Measurements from ENCODE around the gene METTL1. TPM values are rescaled to one million over a fixed set of nuclear protein-coding genes. Genes with fewer than 3 reads are reported as not detected.
A peak's percentile ranks its signal among the peaks of the same experiment; 100 is the strongest.

Gene METTL1
- total and polyA plus RNA-seq, 2 experiments from 2014 or later = 18.9 to 39.5 TPM

DNA sequence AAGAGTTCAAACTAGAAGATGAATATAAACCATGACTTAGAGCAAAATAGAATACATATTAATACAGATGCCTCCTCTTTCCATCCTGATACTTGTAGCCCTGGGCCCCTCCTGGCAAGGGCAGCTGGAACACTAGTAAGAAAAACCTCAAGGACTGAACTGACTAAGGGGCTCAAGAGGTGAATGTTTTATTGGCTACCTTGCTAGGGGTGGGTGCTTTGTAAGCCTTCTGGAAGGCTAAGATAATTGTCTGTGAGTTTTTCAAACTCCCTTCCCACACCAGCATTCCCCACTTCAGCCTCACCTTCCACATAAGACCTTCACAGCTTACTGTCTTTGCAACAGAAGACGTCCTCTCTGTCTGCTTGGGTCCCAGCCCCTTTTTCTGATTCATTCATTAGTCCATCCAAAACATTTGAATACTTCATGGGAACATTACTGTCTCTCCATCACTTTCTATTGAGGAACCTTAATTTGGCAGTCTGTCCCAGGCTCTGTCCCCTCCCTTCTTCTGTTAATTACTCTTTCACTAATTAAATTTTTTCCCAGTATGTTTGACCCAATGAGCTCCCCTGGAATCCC lies 18.1 kb downstream of the METTL1 start:
- DNase-seq (ENCODE audit: low spot score) = no peak
- H3K27ac Mint-ChIP-seq = no peak overlapping the region
- no peak overlapping the region for H3K27ac ChIP-seq (ENCODE audit: low read depth)
- H3K9me3 Mint-ChIP-seq = no peaks in the 10 kb centered on the region; the same call in 2 of the 3 replicates
- peaks cover 56% of the 10 kb centered on the region for H3K27me3 Mint-ChIP-seq (ENCODE audit: insufficient read depth, low read depth, poor library complexity)
- H3K36me3 ChIP-seq (ENCODE audit: insufficient read depth) = no peaks in the 10 kb centered on the region; the same call in 1 of the 2 replicates
- peak overlapping the region; percentile 83 for H3K4me3 ChIP-seq
- ATAC-seq = no peak
- peaks cover 24% of the 10 kb centered on the region for H3F3A ChIP-seq (replicated peaks; ENCODE audit: low read depth)
- H4K20me1 ChIP-seq (replicated peaks; ENCODE audit: insufficient read depth) = peaks cover 4% of the 10 kb centered on the region; the same call in 1 of the 2 replicates
- peaks cover 31% of the 10 kb centered on the region for H3K36me3 Mint-ChIP-seq (ENCODE audit: low read depth)
- H3K4me1 Mint-ChIP-seq = peaks cover 39% of the 10 kb centered on the region
- peaks cover 57% of the 10 kb centered on the region for H3K27me3 ChIP-seq (ENCODE audit: insufficient read depth)
- H3K4me3 Mint-ChIP-seq = peak overlapping the region; percentile 87
- 0 out of 2 replicates have a peak overlapping the region, but pooled peaks have one; percentile 96 for H2AFZ ChIP-seq
- TF ChIP-seq, protein P1, sequence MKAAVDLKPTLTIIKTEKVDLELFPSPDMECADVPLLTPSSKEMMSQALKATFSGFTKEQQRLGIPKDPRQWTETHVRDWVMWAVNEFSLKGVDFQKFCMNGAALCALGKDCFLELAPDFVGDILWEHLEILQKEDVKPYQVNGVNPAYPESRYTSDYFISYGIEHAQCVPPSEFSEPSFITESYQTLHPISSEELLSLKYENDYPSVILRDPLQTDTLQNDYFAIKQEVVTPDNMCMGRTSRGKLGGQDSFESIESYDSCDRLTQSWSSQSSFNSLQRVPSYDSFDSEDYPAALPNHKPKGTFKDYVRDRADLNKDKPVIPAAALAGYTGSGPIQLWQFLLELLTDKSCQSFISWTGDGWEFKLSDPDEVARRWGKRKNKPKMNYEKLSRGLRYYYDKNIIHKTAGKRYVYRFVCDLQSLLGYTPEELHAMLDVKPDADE (IDR thresholded peaks at IDR 0.05) = no peak
- TF ChIP-seq CTCF (conservative IDR thresholded peaks at IDR 0.05; ENCODE audit: low read depth in 2 of 2) = no peak
- no peak for TF ChIP-seq CREB1 (CRISPR knock-in tag; IDR thresholded peaks at IDR 0.05; ENCODE audit: low read depth)
- no peak for TF ChIP-seq POLR2AphosphoS5 (IDR thresholded peaks at IDR 0.05; ENCODE audit: low read depth)
- no peak for TF ChIP-seq EZH2phosphoT487 (IDR thresholded peaks at IDR 0.05; ENCODE audit: unreplicated experiment)
- no peak for TF ChIP-seq NANOG (IDR thresholded peaks at IDR 0.05; ENCODE audit: borderline replicate concordance)
- no peak for TF ChIP-seq JUNB (IDR thresholded peaks at IDR 0.05; ENCODE audit: unreplicated experiment)
- TF ChIP-seq ZNF114 (CRISPR knock-in tag; IDR thresholded peaks at IDR 0.05) = no peak
- no peak for TF ChIP-seq EZH2 (IDR thresholded peaks at IDR 0.05; ENCODE audit: low read depth, unreplicated experiment)
- TF ChIP-seq, protein P2, sequence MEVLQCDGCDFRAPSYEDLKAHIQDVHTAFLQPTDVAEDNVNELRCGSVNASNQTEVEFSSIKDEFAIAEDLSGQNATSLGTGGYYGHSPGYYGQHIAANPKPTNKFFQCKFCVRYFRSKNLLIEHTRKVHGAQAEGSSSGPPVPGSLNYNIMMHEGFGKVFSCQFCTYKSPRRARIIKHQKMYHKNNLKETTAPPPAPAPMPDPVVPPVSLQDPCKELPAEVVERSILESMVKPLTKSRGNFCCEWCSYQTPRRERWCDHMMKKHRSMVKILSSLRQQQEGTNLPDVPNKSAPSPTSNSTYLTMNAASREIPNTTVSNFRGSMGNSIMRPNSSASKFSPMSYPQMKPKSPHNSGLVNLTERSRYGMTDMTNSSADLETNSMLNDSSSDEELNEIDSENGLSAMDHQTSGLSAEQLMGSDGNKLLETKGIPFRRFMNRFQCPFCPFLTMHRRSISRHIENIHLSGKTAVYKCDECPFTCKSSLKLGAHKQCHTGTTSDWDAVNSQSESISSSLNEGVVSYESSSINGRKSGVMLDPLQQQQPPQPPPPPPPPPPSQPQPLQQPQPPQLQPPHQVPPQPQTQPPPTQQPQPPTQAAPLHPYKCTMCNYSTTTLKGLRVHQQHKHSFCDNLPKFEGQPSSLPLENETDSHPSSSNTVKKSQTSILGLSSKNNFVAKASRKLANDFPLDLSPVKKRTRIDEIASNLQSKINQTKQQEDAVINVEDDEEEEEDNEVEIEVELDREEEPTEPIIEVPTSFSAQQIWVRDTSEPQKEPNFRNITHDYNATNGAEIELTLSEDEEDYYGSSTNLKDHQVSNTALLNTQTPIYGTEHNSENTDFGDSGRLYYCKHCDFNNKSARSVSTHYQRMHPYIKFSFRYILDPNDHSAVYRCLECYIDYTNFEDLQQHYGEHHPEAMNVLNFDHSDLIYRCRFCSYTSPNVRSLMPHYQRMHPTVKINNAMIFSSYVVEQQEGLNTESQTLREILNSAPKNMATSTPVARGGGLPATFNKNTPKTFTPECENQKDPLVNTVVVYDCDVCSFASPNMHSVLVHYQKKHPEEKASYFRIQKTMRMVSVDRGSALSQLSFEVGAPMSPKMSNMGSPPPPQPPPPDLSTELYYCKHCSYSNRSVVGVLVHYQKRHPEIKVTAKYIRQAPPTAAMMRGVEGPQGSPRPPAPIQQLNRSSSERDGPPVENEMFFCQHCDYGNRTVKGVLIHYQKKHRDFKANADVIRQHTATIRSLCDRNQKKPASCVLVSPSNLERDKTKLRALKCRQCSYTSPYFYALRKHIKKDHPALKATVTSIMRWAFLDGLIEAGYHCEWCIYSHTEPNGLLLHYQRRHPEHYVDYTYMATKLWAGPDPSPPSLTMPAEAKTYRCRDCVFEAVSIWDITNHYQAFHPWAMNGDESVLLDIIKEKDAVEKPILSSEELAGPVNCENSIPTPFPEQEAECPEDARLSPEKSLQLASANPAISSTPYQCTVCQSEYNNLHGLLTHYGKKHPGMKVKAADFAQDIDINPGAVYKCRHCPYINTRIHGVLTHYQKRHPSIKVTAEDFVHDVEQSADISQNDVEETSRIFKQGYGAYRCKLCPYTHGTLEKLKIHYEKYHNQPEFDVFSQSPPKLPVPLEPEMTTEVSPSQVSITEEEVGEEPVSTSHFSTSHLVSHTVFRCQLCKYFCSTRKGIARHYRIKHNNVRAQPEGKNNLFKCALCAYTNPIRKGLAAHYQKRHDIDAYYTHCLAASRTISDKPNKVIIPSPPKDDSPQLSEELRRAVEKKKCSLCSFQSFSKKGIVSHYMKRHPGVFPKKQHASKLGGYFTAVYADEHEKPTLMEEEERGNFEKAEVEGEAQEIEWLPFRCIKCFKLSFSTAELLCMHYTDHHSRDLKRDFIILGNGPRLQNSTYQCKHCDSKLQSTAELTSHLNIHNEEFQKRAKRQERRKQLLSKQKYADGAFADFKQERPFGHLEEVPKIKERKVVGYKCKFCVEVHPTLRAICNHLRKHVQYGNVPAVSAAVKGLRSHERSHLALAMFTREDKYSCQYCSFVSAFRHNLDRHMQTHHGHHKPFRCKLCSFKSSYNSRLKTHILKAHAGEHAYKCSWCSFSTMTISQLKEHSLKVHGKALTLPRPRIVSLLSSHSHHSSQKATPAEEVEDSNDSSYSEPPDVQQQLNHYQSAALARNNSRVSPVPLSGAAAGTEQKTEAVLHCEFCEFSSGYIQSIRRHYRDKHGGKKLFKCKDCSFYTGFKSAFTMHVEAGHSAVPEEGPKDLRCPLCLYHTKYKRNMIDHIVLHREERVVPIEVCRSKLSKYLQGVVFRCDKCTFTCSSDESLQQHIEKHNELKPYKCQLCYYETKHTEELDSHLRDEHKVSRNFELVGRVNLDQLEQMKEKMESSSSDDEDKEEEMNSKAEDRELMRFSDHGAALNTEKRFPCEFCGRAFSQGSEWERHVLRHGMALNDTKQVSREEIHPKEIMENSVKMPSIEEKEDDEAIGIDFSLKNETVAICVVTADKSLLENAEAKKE (CRISPR knock-in tag; IDR thresholded peaks at IDR 0.05) = no peak
- no peak for TF ChIP-seq ZNF331 (CRISPR knock-in tag; IDR thresholded peaks at IDR 0.05; ENCODE audit: low read depth)
- TF ChIP-seq, protein P3, sequence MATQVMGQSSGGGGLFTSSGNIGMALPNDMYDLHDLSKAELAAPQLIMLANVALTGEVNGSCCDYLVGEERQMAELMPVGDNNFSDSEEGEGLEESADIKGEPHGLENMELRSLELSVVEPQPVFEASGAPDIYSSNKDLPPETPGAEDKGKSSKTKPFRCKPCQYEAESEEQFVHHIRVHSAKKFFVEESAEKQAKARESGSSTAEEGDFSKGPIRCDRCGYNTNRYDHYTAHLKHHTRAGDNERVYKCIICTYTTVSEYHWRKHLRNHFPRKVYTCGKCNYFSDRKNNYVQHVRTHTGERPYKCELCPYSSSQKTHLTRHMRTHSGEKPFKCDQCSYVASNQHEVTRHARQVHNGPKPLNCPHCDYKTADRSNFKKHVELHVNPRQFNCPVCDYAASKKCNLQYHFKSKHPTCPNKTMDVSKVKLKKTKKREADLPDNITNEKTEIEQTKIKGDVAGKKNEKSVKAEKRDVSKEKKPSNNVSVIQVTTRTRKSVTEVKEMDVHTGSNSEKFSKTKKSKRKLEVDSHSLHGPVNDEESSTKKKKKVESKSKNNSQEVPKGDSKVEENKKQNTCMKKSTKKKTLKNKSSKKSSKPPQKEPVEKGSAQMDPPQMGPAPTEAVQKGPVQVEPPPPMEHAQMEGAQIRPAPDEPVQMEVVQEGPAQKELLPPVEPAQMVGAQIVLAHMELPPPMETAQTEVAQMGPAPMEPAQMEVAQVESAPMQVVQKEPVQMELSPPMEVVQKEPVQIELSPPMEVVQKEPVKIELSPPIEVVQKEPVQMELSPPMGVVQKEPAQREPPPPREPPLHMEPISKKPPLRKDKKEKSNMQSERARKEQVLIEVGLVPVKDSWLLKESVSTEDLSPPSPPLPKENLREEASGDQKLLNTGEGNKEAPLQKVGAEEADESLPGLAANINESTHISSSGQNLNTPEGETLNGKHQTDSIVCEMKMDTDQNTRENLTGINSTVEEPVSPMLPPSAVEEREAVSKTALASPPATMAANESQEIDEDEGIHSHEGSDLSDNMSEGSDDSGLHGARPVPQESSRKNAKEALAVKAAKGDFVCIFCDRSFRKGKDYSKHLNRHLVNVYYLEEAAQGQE (IDR thresholded peaks at IDR 0.05; ENCODE audit: unreplicated experiment) = no peak
- TF ChIP-seq STAT1 (IDR thresholded peaks at IDR 0.05; ENCODE audit: unreplicated experiment) = no peak
- H3K9me2 ChIP-seq (ENCODE audit: insufficient read depth) = no peaks in the 10 kb centered on the region
- H3K4me2 ChIP-seq = peak overlapping the region; percentile 97
- peaks cover 26% of the 10 kb centered on the region for H3K79me2 ChIP-seq (replicated peaks; ENCODE audit: insufficient read depth)
- H3K4me1 ChIP-seq (ENCODE audit: insufficient read depth) = peaks cover 36% of the 10 kb centered on the region
